Prostate gland (tissue), 2 donors: ENCODE results near the gene SMPD2.

Source experiments
- POLR2A ChIP-seq: fragments of 450-650 bp; IDR thresholded peaks from one replicate; pipeline ENCODE4 v1.6.1; 2016; ENCODE audit warnings: antibody characterized with exemption, mild to moderate bottlenecking
- POLR2AphosphoS5 ChIP-seq: sonication (generic); formaldehyde crosslinking; IDR thresholded peaks from one replicate; pipeline ENCODE4 v1.6.1; 2017; ENCODE audit warnings: antibody characterized with exemption
- TF ChIP-seq, protein P1 (sequence below), 4 experiments: fragments of 200-600 bp in 2 of 4; fragments of 450-650 bp in 2 of 4; sonication (generic) in 2 of 4; IDR thresholded peaks; 1 replicate in 3 of 4; 2 replicates in 1 of 4; pipeline ENCODE4 v1.5.1; 2016 to 2019; ENCODE audit warnings: antibody characterized with exemption in 4 of 4, mild to moderate bottlenecking in 2 of 4, moderate library complexity in 2 of 4

DNA sequence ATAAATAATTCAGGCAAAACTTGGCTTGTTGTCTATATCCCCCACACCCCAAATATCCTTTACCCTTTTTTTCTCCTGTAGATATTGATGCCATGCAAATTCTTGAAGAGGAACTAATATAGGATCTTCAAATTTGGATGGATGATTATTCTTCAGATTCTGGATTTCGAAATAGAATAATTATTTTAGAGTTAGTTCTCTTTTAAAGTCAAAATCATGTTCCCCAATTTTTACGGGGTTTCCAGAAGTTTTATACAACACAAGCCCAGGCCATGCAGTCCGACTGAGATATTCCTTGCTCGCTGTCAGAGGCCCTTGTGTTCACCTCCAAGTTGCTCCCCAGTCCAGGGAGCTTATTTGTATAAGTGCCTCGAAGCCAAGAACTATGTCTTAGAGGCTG lies 4.5 kb upstream of the SMPD2 start:
- TF ChIP-seq POLR2A = no peak
- TF ChIP-seq, protein P1, sequence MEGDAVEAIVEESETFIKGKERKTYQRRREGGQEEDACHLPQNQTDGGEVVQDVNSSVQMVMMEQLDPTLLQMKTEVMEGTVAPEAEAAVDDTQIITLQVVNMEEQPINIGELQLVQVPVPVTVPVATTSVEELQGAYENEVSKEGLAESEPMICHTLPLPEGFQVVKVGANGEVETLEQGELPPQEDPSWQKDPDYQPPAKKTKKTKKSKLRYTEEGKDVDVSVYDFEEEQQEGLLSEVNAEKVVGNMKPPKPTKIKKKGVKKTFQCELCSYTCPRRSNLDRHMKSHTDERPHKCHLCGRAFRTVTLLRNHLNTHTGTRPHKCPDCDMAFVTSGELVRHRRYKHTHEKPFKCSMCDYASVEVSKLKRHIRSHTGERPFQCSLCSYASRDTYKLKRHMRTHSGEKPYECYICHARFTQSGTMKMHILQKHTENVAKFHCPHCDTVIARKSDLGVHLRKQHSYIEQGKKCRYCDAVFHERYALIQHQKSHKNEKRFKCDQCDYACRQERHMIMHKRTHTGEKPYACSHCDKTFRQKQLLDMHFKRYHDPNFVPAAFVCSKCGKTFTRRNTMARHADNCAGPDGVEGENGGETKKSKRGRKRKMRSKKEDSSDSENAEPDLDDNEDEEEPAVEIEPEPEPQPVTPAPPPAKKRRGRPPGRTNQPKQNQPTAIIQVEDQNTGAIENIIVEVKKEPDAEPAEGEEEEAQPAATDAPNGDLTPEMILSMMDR (IDR thresholded peaks at IDR 0.05) = no peak
- TF ChIP-seq POLR2AphosphoS5 = no peak
